ENCODE results near the gene B3GAT1. TPM values are rescaled to one million over a fixed set of nuclear protein-coding genes. Genes with fewer than 3 reads are reported as not detected.

The B3GAT1 gene
- total RNA-seq, 4 donors from 2014 or later: 0.13 to 0.66 (median 0.35) TPM

- Histone ChIP-seq H3K9me3 (peaks cover 0 to 15% (median 7%) of the 10 kb centered on the region in 4 donors), H3K4me1 (no peaks in the 10 kb centered on the region), H3K27me3 (peaks cover 0 to 5% (median 0%) of the 10 kb centered on the region in 4 donors), H3K36me3 (no peaks in the 10 kb centered on the region), H3K27ac (replicated peaks in 1 of 4) (no peak overlapping the region), H3K4me3 (no peak overlapping the region)
- 93% methylated on average over 5 of the region's 5 CpGs for WGBS
- TF ChIP-seq POLR2A (IDR thresholded peaks at IDR 0.05; ENCODE audit: low read depth) (no peak), EP300 (IDR thresholded peaks at IDR 0.05) (no peak), POLR2AphosphoS5 (IDR thresholded peaks at IDR 0.05) (no peak), CTCF (IDR thresholded peaks at IDR 0.05) (no peak)
- intact Hi-C loops (cut with DNase I): no loop called here
- no peak for DNase-seq (ENCODE audit: extremely low spot score)
Measured at GRCh38 chr11:134452838-134453155, 40.8 kb upstream of the B3GAT1 start.

- DNase-seq (ENCODE audit: extremely low spot score): no peak
- Histone ChIP-seq H3K36me3 (no peaks in the 10 kb centered on the region), H3K27ac (replicated peaks in 1 of 4) (no peak overlapping the region), H3K4me3 (no peak overlapping the region), H3K9me3 (peaks cover 0 to 12% (median 6%) of the 10 kb centered on the region in 4 donors), H3K27me3 (peaks cover 0 to 8% (median 0%) of the 10 kb centered on the region in 4 donors), H3K4me1 (no peaks in the 10 kb centered on the region)
- TF ChIP-seq POLR2A (IDR thresholded peaks at IDR 0.05; ENCODE audit: low read depth) (no peak), EP300 (IDR thresholded peaks at IDR 0.05) (no peak), POLR2AphosphoS5 (IDR thresholded peaks at IDR 0.05) (no peak), CTCF (IDR thresholded peaks at IDR 0.05) (no peak)
- intact Hi-C loops (cut with DNase I): no loop called here
- 75% methylated on average over 11 of the region's 14 CpGs for WGBS
Measured at GRCh38 chr11:134452026-134452837, 40.2 kb upstream of the B3GAT1 start.

- Histone ChIP-seq H3K4me3 (no peak overlapping the region), H3K4me1 (no peaks in the 10 kb centered on the region), H3K9me3 (no peaks in the 10 kb centered on the region), H3K36me3 (no peaks in the 10 kb centered on the region), H3K27ac (replicated peaks in 1 of 4) (no peak overlapping the region), H3K27me3 (peaks cover 0 to 8% (median 0%) of the 10 kb centered on the region in 4 donors)
- 91% methylated on average over 7 of the region's 7 CpGs for WGBS
- TF ChIP-seq POLR2A (IDR thresholded peaks at IDR 0.05; ENCODE audit: low read depth) (no peak), CTCF (IDR thresholded peaks at IDR 0.05) (no peak), EP300 (IDR thresholded peaks at IDR 0.05) (no peak), POLR2AphosphoS5 (IDR thresholded peaks at IDR 0.05) (no peak)
- intact Hi-C loops (cut with DNase I): no loop called here
- no peak for DNase-seq (ENCODE audit: extremely low spot score)
Measured at GRCh38 chr11:134450186-134450585, 38.1 kb upstream of the B3GAT1 start.

DNA sequence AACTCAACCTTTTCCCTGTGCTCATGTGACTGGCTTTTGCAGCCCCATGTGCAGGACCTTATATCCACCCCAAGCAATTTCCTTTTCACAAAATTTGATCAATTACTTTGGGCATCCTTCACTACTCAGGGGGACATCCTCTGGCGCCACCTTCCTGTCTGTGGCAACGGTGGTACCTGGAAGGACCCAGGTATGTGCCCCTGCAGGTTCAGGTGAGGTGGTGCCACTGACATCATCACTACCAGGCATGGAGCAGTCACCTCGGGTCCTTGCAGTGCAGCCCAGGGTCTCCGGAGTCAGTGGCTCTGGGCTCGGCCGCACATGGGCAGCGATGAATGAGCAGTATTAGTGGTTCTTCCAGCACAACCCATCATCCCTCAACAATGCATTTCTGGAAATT is 37.7 kb upstream of the B3GAT1 start:
- intact Hi-C loops (cut with DNase I): no loop called here
- Histone ChIP-seq H3K9me3 (no peaks in the 10 kb centered on the region), H3K36me3 (no peaks in the 10 kb centered on the region), H3K27ac (replicated peaks in 1 of 4) (no peak overlapping the region), H3K4me3 (no peak overlapping the region), H3K4me1 (no peaks in the 10 kb centered on the region), H3K27me3 (peaks cover 0 to 8% (median 0%) of the 10 kb centered on the region in 4 donors)
- TF ChIP-seq POLR2AphosphoS5 (IDR thresholded peaks at IDR 0.05) (no peak), EP300 (IDR thresholded peaks at IDR 0.05) (no peak), POLR2A (IDR thresholded peaks at IDR 0.05; ENCODE audit: low read depth) (no peak), CTCF (IDR thresholded peaks at IDR 0.05) (no peak)
- no peak for DNase-seq (ENCODE audit: extremely low spot score)
- 43% methylated on average over 2 of the region's 7 CpGs for WGBS
